IPS-NIHi7 (cell line): ENCODE data around the gene PDK2.

ENCODE experiments used
- DNase-seq: peaks from one replicate; pipeline ENCODE4 v3.0.0; 2012; ENCODE audit warnings: mixed read lengths; ENCODE audit errors: extremely low spot score

Gene PDK2

GRCh38 chr17:50117202-50118051 lies 22.3 kb downstream of the PDK2 start:
- DNase-seq: peak; percentile 82

- no peak for DNase-seq
Observed at GRCh38 chr17:50118076-50118827, 23.1 kb downstream of the PDK2 start.

GRCh38 chr17:50118828-50119218 lies 23.7 kb downstream of the PDK2 start:
- DNase-seq: no peak

- DNase-seq: no peak
Observed at GRCh38 chr17:50120475-50121253, 25.5 kb downstream of the PDK2 start.

- no peak for DNase-seq
Observed at GRCh38 chr17:50122945-50123344, 27.8 kb downstream of the PDK2 start.

- peak; percentile 57 for DNase-seq
Observed at GRCh38 chr17:50123649-50124349, 28.6 kb downstream of the PDK2 start.

- DNase-seq: no peak
Observed at GRCh38 chr17:50125420-50125997, 30.4 kb downstream of the PDK2 start.

GRCh38 chr17:50127697-50128361 lies 32.7 kb downstream of the PDK2 start:
- DNase-seq: no peak

GRCh38 chr17:50128441-50129352 lies 33.5 kb downstream of the PDK2 start:
- peak; percentile 63 for DNase-seq

- no peak for DNase-seq
Observed at GRCh38 chr17:50129353-50129727, 34.2 kb downstream of the PDK2 start.

GRCh38 chr17:50129728-50130558 lies 34.8 kb downstream of the PDK2 start, which contains the start of gene SAMD14:
Gene SAMD14 (minus strand): TSS chr17:50130160. CDS start chr17:50124959, 5,201 bp downstream.
- no peak for DNase-seq

GRCh38 chr17:50130559-50131305 lies 35.6 kb downstream of the PDK2 start:
- DNase-seq: peak; percentile 53

GRCh38 chr17:50132104-50132794 lies 37.1 kb downstream of the PDK2 start:
- DNase-seq: no peak

- peak; percentile 67 for DNase-seq
Observed at GRCh38 chr17:50133028-50133768, 38.0 kb downstream of the PDK2 start.

GRCh38 chr17:50133769-50134099 lies 38.6 kb downstream of the PDK2 start:
- no peak for DNase-seq

GRCh38 chr17:50134206-50135110 lies 39.3 kb downstream of the PDK2 start:
- no peak for DNase-seq
